GM12891 (cell line): ENCODE results near the gene C2CD4C.

Source experiments
- PAX5 ChIP-seq: IDR thresholded peaks from 2 replicates; pipeline ENCODE4 v1.6.1; 2011; ENCODE audit warnings: low read length, moderate library complexity, mild to moderate bottlenecking; ENCODE audit not compliant: insufficient read depth, severe bottlenecking
- POLR2A ChIP-seq: IDR thresholded peaks from 2 replicates; pipeline ENCODE4 v1.6.1; 2011; ENCODE audit warnings: low read depth, low read length, control low read depth
- POLR2AphosphoS5 ChIP-seq: IDR thresholded peaks from 2 replicates; pipeline ENCODE4 v1.6.1; 2011; ENCODE audit warnings: low read depth, low read length, control low read depth
- SPI1 ChIP-seq: IDR thresholded peaks from 2 replicates; pipeline ENCODE4 v1.6.1; 2011; ENCODE audit warnings: low read depth, low read length, control low read depth
- TAF1 ChIP-seq: IDR thresholded peaks from 2 replicates; pipeline ENCODE4 v1.6.1; 2011; ENCODE audit warnings: low read depth, low read length, control low read depth

- TF ChIP-seq TAF1 (no peak), POLR2A (no peak), POLR2AphosphoS5 (no peak), SPI1 (no peak), PAX5 (no peak)
These were observed 3.6 kb downstream of the C2CD4C start for GRCh38 chr19:405121-405965.
